HPDE6-E6E7 (cell line): Measurements from ENCODE around the gene PACRG.

Experiments used
- DNase-seq: peaks from one replicate; pipeline ENCODE4 v3.0.0; 2011; ENCODE audit warnings: missing footprints; ENCODE audit errors: extremely low spot score

PACRG gene

DNA sequence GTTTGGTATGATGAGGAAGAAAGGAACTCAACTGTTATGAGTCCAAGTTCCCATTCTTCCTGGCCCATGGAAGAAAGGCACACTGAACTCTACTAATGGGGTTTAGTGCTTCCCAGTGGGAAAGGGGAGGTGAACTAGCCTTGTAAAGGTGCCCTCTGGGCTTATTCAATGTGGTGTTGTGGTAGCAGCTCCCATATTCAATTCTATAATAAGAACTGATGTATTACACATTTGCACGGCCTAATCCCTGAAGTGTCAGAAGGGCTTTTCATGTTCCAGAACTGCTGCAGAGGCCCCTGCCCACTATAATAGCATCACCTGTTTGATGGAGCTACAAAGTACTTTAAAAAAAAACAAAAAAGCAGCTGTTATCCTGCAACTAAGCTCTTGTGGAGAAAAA is 17.4 kb upstream of the PACRG start:
- no peak for DNase-seq

DNA sequence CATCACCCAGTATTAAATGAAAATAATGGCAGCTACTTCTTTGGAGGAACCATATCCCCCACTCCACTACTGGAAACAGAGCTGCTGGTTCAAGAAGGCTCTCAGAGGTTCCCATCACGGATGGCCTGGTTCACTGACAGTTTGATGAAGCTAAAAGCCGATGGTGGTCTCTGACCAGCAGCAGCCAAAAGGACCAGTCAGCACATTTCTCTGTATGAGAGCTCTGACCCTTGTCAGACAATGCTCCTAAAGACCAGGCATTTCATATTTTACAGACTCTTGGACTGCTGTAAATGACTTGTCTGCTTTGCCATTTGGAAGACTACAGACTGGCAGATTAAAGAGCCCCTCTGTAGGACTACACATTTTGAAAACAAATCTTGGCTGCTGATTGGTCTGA is 16.8 kb upstream of the PACRG start:
- DNase-seq, result no peak

DNA sequence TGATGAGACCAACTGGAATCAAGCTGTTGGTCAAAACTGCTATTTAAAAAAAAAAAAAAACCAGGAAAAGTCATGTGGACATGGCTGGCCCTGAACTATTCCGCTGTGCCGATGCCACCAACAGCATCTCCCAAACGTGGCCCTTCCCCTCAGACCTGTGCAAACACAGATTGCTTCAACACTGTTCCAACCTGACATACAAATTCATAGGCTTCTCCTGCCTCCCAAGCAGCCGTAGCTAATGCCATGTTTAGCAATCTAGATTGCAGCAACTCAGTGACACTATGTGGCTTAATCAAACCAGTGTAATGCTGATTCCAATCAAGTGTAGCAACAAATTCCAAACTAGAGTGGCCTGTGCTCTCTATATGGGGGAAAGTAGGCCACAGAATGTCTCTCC is 16.4 kb upstream of the PACRG start:
- no peak for DNase-seq

DNA sequence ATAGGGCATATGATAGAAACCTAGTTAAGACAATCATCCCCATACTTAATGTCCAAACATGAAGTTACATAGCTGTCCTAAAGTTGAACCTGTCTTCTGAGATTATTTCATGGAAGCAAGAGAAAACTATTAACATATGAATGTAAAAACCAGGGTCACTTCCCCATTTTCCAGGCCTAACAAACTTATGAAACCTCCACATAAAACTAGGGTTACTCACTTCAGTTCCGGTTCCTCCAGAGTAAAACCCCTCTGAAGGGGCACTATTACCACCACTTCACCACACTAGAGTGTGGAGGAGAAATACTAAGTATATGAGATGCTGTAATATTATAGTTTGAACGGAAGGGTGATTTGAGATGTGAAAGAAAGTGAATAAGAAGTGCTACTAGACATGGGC is 15.1 kb upstream of the PACRG start:
- DNase-seq, result no peak

DNA sequence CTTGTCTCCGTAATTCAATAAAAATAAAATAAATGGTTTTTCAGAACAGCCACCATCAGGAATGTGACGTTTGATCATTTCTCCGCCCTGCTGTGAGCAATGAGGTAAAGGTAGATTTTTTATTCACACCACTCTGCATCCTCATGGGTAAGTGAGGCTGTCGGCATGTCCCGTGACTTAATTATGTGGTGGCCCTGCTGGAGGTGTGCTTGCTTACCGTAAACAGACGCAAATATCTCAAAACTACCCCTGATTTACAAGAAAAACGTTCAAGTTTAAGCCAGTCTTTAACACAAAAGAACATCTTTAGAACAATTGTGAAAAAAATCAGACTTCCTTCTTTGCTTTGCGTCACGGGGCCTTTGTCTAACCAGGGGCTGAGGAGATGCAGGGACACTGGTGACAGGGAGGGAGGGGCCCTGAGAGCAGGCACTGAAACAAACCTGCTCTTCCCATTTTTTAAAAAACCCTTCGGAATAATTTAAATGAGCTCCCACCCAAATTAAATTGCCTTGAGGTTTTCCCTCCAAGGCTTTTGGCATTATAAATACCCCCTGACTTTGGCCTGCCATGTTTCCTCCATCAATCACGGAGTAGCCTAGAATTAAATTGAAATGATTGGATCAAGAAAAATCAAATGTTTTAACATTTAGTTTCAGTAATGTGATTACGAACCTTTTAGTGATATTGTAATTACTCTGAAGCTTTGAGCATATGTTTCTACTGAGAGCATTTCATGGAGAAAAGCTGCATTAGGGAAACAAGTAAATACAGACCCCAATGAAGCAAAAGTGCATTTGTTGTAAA is 13.6 kb upstream of the PACRG start:
- DNase-seq, result no peak

DNA sequence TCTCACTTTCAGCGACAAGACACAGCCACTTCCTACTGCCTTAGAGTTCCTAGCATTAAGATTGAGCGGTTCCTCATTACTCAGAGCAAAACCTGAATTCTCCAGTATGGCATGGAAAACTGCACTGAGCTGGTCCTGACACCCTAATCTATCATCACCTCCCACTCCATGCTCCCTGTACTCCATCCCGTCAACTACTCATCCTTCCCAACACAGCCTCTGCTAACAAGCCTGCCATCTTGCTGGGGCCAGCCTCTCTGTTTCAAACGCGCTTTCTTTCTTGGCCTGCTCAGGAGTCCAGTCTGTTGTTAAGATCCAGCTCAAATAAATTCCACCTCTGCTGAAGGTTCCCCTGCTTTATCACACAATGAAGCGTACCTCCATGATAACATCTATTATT is 12.2 kb upstream of the PACRG start:
- no peak for DNase-seq

DNA sequence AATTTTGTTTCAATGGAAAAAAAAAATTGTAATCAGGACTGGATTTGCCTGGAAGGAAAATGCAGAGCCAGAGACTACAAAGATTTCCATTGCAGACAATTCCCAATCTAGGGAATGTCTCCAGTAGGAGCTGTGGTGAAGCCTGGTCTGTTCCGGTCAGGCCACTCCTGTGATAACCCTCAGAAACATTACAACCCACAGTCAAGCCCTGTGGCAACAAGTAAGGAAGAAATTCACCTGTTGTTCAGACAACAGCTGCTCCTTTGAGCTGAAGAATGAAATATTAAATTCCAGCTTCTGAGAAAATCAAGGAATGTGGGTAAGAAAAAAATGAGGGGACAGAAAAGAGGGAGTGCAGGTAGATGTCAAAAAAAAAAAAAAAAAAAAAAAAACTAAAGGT is 8.2 kb upstream of the PACRG start:
- no peak for DNase-seq

DNA sequence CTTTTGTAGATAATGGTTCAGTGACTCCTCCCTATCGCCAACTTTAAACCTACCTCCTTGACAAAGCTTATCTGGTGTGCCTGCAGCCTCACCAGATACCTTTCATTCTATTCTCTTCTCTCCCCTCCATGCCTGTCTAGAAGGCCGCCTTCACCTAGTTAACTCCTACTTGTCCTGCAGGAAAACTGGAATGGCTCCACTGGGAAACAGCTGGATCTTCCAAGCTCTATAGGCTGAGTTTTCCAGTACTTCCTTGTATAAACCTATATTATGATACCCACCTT is 6.4 kb upstream of the PACRG start:
- no peak for DNase-seq

DNA sequence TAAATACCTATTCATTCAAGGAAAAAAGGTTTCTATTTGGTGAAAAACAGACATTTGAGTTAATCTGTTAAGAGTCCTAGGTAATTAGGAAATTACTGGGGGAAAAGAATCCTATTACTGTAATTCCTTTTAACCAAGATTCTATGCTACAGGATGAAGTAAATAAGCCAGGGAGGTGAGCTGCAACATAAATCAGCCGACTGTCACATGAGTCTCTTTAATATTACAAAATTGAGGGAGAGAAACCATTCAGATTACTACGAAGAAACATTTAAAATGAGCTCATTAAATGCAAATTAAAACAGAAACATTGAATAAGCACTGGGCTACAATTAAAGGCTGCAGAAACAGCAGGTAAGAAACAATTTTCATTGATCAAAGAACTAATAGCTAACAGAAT is 5.5 kb upstream of the PACRG start:
- no peak for DNase-seq

DNA sequence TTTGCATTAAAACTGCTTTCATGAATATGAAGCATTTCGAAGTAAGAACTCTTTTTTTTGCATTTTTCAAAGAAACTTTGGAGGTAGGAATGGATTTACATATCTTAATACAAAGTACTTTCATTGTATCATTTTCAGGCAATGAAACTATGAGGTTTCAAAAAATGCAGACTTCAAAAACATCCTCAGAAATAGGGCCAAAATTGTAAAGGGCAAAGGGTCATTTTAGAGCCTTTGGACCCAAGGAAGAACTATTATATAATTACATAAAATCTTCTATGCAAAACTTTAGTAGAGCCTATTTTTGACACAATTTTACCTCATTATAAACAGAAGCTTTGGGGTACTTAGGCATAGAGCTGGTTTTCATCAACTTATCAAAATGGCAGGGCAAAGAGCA is 5.1 kb upstream of the PACRG start:
- no peak for DNase-seq

DNA sequence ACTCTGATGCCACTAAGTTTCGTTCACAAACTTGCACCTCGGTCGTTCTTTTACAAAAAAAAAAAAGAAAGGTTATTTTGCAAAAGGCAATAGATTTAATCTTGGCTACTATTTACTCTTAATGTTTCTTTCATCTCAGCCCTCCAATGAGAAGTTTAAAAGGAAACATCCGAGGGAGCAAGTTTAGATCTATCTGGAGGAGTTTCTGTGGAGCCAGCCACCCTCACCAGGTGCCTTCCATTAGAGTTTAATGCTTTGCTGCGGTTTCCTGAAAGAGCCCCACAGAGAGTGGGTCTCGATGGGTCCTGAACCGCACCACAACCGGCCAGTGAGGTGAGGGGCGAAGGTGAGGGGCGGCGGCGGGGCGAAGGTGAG is 840 bp upstream of the PACRG start:
- no peak for DNase-seq

DNA sequence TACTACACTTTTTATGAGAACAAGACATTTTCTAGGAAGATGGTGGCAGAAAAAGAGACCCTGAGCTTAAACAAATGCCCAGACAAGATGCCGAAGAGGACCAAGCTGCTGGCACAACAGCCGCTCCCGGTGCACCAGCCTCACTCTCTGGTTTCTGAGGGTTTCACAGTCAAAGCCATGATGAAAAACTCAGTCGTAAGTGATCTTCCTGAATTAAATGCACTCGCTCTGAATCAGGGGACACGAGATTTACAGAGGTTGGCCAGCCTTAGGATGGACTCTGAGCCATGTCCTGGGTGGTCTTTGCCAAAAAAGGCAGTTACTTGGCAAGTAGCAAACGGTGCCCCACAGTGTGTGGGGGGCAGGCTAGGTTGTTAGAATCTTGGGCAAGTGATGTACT is 423 bp downstream of the PACRG start:
- DNase-seq, result no peak

DNA sequence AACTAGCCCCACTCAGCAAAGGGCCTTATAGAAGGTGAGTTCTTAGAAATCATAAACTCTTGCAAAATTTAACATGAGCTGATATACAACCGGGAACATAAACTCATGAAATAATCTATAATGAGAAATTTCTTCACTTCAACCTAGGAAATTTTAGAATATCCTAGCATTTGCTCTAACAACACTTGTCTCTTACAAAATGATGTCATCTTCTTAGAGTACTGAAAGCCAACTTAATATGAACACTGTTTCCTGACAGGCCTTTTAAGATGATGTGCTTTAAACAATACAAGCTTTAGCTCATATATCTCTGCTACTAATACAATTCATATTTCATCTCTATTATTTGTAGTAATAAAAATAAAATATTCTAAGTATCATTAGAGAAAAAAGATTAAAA is 932 bp downstream of the PACRG start:
- DNase-seq, result no peak

DNA sequence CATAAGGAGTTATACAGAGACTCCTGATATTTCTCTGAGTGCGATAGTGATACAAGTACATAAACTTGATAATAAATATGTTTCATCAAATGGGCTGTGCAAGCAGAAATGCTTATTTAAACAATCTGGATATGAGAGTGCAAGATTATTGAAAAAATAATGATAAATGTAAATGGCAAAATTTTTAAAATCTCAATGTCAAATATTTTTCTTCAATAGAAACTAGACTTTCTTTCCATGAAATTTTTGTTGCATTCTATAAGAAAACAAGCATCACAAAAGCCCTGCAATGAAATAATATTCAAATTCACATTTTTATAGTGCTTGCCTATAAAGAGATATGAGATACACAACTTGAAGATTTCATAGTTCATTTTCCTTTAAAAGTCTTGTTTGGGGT is 2.7 kb downstream of the PACRG start:
- DNase-seq, result no peak

DNA sequence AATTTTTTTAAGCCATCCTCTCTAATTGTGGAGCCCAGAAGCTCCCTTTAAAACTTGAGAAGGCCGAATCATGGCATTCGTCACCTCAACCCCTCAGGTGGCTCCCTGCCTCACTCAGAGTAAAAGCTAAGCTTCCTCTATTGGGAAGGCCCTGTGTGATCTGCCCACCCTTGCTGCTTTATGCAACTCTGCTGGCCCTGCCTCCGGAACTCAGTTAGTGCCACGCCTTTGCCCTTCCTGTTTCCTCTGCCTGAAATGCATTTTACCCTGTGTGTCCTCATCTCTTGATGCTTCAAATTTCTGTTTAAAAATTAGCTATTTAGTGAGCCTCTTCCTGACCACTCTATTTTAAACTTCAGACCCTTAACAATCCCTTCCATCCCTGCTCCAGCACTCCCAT is 5.7 kb downstream of the PACRG start:
- DNase-seq, result no peak

DNA sequence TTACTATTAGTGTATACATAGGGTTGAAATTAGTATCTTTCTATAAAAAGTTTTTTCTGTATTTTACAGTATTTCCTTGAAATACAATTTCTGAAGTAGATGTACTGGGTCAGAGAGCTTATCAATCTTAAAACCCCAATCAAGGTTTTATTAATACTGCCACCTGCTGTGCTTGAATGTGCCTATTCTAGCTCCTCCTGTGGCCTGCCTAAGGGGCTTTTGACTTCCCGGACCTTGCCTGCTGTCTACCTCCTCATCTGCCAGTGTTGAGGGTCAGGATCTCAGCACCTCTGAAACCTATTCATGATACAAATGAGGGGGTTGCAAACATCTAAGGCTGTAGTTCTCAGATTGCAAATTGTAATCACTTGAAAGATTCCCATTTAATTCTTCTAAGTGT is 9.2 kb downstream of the PACRG start:
- no peak for DNase-seq

DNA sequence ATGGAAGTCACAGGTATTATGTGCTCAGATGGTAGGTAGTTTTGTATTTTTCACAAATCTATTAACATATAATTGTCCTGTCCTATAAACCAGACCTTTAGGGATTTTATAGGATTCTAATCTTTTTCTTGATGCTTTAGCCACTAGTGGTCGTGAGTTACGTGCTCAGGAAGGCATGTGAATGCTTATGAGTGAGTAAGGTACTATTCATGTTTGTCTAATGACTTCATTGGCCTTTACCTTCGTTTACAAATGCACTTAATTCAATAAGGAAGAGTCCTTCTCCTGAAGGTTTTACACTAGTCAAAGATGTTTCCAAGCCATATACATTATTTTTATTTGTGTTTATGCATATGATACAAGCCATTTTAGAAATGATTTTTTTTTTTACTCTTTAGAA is 23.0 kb downstream of the PACRG start:
- DNase-seq, result no peak

DNA sequence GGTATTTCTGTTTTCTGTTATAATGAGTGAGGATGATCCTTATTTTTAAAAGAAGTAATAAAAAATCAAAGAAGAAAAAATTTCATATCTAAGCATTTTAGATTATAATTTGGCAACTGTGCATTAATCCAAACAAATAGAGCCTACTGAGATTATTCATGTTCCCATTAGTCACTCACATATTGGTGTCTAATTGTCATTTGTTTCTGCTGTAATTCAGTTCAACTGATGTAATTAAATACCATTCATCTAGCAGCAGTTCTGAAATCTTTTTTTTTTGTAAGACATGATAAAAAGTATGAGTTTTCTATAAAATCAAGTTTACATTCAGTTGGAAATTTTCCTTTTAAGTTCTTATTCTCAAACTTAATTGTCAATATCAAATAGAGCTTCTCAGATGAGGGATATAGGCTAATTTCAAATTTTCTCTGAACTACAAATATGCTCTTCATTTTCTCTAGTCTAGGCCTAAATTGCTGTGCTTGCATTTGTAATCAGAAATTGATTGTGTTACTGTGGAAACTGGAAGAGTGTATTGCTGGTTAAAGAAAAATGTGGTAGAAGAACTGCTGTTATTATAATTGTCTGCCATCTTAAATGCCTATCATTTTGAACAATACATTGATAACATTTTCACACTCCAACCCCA is 23.6 kb downstream of the PACRG start:
- DNase-seq, result no peak

DNA sequence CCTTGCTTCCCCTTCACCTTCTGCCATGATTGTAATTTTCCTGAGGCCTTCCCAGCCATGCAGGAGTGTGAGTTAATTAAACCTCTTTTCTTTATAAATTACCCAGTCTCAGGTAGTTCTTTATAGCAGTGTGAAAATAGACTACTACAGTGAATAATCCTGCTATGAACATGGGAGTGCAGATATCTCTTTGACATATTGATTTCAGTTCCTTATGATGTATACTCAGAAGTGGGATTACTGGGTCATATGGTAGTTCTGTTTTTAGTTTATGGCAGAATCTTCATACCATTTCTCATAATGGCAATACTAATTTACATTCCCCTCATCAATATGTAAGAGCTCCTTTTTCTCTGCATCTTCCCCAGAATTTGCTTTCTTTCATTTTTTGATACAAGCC is 26.0 kb downstream of the PACRG start:
- no peak for DNase-seq

DNA sequence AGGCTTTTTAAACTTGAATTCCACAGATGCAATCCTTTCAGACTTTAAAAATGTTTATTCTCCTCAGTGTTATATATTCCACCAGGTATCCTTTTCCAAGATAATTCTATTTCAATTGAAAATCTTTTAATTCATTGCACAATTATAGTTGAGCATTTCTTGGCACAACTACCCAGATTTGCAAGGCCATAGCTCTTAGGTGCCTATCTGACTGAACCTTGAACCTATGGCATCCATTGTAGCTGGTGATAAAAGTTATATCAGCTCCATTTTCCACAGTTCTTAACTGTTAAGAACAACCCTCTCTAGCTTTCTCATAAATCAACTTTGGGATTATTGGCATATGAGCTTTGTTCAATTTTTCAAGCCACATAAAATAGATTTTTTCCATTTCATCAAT is 42.4 kb downstream of the PACRG start:
- DNase-seq, result no peak

DNA sequence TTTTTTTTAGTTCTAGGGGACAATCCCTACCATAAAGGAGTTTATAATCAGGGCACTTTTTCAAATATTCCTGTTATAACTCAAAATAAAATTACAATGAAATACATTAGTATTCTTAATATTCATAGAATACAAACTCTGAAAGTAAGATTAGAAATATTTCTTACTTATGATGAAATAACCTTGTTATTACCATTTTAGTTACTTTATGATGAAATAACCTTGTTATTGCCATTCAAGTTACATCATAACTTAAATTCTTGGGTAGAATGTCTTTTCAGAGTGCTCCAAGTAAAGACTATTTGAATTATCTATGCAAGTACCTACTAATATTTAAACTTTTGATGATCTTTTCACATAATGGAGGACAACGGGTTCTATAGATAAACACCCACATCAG is 43.2 kb downstream of the PACRG start:
- DNase-seq, result no peak

DNA sequence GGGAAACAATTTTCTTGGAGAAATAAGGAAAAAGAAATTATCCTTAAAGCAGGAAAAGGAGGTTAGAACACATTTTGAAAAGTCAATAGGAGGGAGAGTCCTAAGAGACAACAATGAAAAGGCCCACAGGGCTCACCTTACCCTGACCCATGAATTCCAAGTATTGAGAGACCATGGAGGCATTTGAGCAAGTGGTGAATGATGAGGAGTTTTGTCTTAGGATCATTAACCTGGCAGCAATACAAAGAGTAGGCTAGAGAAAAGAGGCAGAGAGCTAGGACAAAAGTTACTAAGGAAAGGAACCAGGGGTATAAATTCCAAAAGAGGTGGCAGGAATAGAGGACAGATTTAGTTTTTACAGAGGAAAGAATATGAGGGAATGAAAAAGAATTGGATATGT is 44.7 kb downstream of the PACRG start:
- no peak for DNase-seq

DNA sequence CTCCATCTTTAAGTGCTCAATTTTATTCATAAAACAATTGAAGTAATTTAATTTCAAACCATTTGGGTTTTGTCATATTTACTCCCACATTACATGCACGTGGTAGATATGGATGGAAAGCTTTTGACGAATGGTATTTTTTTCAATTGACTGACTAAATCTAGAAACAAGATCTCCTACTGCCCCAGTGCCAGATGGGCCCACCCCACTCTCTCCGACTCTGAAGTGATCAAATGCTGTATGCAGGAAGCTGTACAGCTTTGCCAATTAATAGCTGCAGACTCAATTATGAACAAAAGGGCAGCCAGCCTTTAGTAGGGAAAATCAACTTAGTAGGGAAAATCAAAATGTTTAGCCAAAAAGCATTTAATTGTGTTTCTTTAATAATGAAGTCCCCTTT is 46.2 kb downstream of the PACRG start:
- DNase-seq, result no peak

DNA sequence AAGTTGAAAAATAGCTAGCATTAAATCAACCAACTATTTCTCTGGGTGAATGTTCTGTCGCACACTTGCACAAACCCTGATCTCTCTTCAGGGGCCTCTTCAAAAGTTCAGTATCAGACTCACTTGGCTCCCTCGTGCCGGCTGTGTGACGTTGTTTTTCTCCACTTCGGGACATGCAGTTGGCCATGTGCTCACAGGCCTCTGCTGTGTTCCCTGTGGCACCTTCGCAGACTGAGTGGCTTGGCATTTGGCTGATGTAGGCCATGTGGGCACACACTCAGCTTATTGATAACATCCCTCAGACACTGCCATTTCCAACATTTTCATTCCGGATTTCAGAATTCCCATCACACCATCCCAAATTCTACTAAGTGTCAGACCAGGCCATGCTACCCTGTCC is 49.3 kb downstream of the PACRG start:
- DNase-seq, result no peak
